ENCODE results near the gene CUL9.

- TF ChIP-seq CTCF (IDR thresholded peaks at IDR 0.05) (peak; percentile 87 to 97 (median 93)), POLR2A (IDR thresholded peaks at IDR 0.05) (peak in 1 of 4 donors; percentile 31)
Measured at GRCh38 chr6:43228951-43229802, 47.2 kb downstream of the CUL9 start, which contains the start of gene DNPH1.

All from esophagus squamous epithelium (tissue), 4 donors.